NCI-H345 (cell line): Measurements from ENCODE around the gene MSMB.

ENCODE experiments used
- DNase-seq: peaks from one replicate; lab custom pipeline; 2025; lab: John Stamatoyannopoulos, UW

The MSMB gene

GRCh38 chr10:46033602-46034011 lies 12.5 kb downstream of the MSMB start:
- no peak for DNase-seq

DNA sequence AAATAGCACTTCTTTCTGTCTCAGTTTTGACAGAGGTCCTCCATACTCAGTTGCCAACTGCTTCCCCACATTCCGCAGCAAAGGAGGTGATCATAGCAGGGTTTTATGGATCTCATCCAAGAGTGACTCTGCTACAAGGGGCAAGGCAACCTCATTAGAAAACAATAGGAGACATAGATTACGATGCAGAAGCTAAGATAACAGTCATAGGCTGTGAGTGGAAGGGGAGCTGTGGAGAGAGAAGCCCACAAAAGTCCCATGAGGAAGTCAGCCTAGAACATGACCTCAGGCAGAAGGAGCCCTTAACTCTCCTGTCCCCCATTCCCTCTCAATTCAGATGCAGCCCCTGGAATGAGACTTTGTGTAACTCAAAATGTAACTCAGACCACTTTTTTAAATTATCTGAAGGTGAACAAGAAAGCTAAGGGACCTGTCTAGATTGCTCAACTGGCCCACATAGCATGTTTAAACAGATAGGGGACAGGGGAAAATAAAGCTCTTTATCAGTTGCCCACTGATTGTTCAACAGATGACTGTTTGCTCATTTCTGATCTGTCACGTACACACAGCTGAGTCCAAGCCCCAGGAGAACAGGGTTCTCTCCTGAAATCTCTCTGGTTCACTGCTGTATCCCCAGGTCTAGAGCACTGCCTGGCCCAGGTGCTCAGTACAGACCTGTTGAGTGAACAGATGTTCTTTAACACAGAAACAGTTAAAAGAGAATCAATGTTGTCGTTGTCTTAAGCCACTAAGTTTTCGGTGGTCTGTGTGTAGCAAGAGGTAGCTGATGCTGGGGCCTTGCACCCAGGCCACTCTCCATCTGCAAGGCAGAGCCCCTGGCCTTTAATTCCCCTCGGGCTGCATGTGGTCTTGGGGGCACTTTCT lies 14.2 kb downstream of the MSMB start:
- no peak for DNase-seq

- DNase-seq = peak; percentile 90
Observed at GRCh38 chr10:46030091-46030937, 15.8 kb downstream of the MSMB start, which contains the start of gene NCOA4. NCOA4 (minus strand) TSS chr10:46030623; CDS start chr10:46016680, 13,943 bp downstream.

DNA sequence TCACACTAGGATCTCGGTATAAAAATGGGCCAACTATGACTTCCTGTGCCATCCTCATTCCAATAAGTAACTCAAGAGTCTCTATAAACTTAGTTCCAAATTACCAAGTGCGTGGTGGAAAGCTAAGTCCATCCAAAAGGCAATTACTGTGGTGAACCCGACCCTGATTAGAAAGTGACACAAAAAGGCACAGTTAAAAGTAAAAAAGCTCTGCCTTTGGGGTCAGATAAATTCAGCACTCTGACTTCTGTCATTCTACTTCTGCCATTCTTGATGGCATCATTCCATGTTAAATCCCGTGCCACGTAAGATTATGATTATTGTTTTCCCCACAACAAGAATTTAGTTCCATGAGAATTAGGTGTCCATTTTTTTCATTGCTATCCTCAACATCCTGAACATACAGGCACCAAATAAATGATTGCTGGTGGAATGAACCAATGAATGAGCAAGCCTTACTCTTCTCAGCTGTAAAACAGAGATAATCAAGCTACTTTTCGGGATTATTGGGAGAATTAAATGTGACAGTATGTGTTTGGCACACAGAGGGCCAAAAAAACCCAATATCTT lies 16.5 kb downstream of the MSMB start:
- DNase-seq = no peak

DNA sequence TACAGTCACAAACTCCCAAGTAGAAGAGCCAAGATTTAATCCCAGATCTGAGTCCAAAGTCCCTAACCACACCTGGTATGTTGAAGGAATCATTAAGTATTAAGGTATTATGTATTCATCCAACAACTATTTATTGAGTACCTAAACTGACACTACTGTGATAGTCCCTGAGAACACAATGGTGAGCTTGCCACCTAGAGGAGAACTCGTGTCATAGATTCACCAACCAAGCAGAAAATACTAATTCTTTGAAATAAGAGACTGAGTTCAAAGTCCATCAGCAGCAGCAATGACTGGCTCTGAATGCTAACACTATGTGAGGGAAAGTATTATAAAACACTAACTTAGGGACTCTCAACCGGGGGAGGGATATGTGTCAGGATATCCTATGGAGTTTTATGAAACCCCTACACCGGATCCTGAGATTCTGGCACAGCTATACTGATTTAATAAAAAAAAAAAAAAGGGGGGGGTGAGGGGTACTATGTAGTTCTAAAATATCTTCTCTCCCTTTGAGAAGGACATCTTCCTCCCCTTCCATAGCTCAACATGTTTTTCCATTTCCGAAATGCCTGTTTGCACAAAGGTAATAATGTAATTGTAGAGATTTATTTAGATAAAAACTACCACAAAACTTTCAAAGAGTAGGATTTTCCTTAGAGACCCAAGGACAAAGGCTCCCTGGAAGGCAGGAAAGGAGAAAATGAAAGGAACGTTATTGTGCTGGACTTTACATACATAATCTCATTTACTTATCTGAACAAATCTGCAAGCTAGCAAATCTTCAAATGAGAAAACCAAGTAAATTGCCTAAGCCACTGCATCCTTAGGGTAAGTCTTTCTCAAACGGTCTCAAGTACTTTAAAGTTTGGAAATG lies 17.2 kb downstream of the MSMB start:
- DNase-seq = peak; percentile 1

GRCh38 chr10:46026106-46026505 lies 20.0 kb downstream of the MSMB start:
- no peak for DNase-seq

DNA sequence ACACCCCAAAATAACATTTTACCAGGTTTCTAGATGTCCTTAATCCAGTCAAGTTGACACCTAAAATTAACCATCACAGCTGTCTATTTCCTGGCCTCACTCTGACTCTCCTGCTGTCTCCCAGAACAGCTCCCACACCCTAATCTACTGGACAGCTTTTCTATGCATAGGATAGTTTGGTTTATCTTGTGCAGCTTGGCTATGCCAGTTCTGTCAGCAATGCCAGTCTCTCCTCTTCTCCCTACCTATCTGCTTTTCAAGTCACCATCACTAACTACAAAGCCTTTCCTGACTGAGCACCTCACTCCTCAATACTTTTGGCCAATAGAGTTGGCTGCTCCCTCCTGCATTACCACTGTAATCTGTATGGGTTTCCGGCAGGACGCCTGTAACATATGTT lies 20.7 kb downstream of the MSMB start:
- DNase-seq = no peak

DNA sequence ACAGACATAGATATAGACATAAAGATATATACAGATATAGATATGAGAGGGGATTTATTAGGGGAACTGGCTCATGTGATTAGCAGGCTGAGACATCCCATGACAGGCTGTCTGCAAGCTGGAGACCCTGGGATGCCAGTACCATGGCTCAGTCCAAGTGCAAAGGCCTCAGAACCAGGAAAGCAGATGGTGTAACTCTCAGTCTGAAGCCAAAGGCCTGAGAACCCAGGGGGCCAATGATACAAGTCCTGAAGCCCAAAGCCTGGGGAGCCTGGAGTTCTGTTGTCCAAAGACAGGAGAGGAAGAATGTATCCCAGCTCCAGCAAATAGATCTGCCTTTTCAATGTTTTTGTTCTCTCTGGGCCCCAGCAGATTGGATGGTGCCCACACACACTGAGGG lies 21.1 kb downstream of the MSMB start:
- no peak for DNase-seq

DNA sequence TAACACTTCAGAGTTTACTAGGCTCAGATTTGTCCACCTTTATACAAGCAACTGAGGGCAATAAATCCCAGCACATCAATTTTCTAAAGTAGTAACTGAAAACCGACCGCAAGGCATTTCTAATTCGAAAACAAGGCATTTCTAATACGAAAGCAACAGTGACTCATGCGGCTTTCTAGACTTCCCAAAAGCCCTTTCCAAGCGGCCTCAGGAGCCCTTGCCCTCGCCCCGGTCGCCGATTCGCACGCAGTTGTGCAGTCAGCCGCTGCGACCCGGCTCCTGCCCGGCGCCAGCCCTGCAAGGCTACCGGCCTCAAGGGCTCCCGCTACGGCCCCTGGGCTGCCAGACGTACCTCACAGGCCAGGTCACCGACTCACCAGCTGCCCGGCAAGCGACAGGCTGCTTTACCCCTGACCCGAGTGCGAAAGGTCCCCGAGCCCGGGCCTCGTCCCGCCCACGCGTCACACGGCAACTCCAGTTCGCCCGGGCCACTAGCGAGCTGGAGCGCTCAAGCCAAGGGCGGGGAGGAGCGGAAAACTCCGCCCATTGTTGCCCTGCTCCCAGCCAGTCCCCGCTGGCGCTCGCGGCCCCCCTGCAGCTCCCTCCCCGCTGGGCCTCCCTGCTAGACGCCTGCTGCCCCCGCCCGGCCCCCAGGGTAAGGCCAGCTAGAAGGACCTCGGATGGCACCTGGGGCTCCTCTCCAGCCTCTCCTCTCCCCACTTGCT lies 22.9 kb downstream of the MSMB start:
- DNase-seq = peak; percentile 85

GRCh38 chr10:46020344-46020657 lies 25.8 kb downstream of the MSMB start:
- no peak for DNase-seq

DNA sequence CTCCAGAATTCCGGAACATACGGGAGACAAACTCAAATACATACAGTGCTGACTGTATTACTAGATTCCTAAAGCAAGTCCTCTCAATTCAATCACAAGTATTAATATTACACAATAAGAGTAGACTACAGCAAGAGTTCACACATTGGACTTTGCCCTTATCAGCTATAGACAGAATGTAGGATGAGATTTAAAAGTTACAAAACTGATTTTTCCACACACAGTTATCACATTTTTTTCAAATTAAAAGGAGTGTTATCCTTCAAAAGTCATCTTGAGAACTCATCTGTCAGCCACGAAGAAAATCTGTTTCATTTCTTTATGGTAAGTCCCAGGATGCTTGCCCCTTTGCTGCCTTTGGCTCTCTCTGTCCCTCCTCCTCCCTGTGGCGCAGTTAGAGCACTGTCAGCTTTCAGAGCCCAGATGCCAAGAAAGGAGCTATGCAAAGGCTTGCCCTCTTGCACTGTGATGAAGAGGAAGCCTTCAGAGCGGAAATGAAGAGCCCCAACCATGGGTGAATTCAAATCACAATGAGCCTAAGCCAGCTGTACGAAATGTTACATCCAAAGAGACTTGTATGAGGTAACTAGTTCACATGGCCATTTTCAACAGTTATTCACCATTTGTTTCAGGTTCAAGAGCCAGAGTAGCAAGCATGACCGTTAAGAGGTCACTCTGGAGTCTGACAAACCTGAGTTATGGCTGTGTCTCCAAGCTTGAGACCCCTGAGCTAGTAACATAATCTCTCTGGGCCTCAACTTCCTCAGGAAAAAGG lies 26.3 kb downstream of the MSMB start:
- no peak for DNase-seq

DNA sequence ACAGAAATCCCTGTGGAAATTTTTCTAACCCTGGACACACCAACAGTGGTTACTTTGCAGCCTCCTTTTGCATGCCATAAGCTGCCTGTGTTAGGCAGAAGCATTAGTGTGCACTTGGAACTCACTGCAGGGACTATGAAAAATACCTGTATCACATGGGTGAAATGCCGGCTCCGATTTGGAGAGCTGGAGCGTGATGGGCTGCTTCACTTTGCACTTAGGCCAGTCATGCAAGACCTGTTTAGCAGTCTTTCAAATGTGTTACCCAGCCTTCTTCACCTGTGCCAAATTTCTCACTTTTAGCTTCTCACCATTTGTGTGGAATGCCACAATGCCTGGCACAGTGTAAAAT lies 26.9 kb downstream of the MSMB start:
- DNase-seq = no peak

DNA sequence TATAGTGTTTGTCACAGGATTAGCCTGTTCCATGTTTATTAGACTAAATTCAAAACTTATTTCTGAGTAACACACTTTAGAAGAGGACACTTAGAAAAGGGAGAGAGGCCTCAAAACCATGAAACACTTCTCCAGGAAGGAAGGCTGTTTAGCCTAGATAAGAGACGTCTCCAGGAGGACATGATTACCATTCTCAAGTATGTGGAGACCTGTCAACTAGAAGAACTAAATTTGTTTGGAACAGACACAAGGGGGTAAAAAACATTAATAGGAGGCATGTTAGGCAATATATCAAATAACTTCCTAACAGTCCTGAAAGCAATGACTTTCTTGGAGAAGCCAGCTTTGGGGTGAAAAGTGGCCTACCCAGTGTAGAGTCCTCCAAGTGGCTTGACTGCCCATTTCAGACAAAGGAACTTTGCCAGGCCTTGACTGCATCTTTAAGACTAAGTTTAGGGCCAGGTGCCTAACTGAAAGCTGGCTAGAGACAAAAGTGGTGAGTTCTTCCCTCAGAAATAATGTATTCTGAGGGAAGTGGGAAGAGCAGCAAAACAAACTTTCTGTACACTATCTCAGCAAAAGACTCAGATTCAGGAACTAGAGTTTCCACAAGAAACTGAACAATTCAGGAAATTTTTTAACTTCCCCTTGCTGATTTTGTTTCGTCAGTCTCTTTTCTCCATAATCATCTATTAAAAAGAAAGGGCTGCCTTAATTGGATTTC lies 27.5 kb downstream of the MSMB start:
- no peak for DNase-seq

DNA sequence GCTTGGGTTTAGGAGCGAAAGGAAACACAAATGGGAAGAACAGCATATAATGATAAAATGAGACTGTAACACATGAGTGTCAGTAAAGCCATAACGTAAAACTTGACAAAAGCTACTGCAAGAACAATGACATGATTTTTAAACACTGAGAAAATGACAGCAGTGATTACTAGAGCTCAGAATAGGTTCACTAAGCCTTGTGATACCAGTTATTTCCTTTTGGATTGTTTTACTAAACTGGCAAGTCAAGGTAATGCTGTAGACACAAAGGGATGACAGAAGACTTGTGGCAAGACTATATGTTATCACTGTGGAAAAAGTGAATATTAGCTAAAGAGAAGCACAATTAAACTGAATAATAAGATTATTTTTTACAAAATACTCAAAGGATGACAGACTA lies 28.3 kb downstream of the MSMB start:
- no peak for DNase-seq

DNA sequence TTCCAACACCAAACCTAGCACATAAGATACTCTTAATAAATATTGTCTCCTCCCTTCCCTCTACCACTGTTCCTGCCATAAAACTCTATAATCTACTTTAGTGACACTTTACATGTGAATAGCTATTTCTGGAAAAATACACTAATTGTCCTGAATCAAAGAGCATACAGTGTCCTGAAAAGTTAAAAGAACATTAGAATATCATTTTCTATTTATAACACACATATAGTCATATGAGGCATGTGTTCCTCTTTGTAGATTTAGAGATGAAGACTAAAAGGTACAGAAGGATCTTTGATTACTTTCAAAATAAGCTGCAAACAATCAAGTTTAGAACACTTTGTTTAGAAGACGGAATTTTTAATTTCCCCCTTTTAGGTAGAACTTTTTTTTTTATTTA lies 29.3 kb downstream of the MSMB start:
- no peak for DNase-seq

- no peak for DNase-seq
Observed at GRCh38 chr10:46016190-46016589, 29.9 kb downstream of the MSMB start.

DNA sequence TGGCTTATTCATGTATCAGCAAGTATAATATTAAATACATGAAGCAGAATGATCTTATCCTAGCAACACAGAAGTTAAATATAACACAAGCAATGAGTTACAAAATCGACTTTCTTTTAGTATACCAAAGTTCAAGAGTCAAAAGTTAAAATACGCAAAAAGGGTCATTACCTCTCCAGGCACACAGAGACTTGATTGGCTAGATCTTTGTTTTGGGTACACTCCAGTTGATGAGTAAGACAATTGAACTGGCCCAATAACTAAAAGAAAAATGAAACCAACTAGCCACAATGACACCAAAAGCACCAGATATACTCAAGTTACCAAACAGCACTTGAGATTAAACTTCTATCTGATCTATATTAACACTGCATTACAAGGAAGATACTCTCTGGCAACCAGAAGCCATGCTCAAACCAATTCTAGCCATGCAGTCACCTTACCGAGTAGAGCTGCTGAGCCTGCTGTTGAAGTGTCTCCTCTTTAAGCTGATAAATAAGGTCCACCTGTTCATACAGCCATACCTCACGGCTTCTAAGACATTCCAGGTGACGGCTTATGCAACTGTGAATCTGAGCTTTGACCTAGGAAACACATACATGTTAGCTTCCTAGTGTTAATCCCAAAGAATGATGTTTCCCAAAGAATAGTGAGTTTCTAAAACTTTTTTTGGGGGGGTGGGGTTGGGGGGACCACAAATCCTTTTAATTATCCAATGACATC lies 31.2 kb downstream of the MSMB start:
- DNase-seq = no peak

DNA sequence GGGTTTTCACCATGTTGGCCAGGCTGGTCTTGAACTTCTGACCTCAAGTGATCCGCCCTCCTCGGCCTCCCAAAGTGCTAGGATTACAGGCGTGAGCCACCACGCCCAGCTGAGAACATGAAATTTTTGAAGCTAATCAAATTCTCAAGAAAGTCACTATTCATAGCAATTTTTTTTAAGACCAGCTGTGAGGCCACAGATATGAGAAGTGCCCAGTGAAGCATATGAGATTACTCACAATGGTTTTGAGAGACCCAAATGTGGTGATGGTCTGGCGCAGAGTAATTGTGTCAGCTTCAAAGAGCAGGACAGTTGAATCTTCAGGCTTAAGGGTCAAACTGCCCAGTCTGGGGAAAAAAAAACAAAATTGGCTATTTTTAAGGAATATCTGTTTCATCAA lies 31.9 kb downstream of the MSMB start:
- DNase-seq = no peak

DNA sequence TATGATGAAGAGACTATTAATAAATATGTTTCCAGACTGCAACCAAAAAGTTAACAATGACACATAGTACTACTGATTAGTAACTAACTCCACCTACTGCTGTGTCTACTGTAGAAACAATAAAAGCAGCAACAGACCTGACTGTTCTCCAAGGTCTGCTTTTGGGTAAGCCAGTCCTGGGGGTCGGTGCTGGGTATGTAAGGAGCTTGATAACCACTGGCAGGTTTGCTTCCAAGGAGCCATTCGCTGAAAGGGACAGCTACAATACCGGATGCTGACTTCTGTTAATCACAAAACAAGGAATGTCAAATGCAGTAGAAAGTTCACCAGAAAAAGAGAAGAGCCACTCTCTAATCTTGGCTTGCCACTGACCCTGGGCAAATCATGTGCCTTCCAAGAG lies 33.3 kb downstream of the MSMB start:
- DNase-seq = no peak
